DMS79 (cell line): ENCODE measurements around the gene SYNM.

Experiments used
- DNase-seq: peaks from one replicate; lab custom pipeline; 2025; lab: John Stamatoyannopoulos, UW

The SYNM gene

GRCh38 chr15:99141943-99142342 lies 37.1 kb downstream of the SYNM start:
- DNase-seq = no peak

DNA sequence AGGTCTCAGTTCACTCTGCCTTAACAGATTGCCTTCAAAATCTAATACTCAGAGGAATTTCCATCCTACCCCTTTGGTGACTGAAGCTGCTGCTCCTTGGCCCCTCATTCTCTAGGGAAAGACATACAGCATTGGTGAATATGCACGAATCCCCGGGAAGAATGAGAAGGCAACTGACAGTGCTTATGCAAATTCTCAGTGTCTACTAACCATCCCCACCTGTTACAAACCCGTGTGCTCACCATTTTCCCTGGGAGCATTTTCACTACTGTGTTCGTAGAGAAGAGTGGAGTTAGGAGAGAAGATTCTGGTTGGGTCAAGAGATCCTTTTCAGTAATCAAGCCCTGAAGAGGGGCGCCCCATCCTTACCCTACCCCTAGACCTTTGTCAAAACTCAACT lies 37.7 kb downstream of the SYNM start:
- DNase-seq = no peak

GRCh38 chr15:99143242-99143641 lies 38.4 kb downstream of the SYNM start:
- DNase-seq = no peak

- no peak for DNase-seq
Observed at GRCh38 chr15:99143655-99144610, 39.1 kb downstream of the SYNM start.

- no peak for DNase-seq
Observed at GRCh38 chr15:99145005-99145404, 40.1 kb downstream of the SYNM start.

DNA sequence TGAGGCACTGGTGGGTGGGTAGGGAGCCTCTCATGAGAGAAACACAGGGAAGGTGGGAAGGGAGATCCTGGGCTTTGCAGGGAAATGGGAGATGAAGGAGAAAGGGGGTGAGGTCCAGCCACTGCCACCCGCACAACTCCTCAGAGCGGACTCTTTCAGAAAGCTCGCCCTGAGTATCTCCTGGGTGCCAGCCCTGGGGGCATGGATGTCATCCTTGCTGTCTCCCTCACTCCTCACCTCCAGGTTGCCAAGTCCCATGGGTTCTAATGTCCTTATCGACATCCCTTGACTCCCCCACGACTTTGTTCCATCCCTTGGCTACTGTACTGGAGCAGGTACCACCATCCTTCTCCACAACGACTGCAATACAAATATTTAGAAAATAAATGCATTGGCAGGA lies 40.9 kb downstream of the SYNM start:
- DNase-seq = no peak

DNA sequence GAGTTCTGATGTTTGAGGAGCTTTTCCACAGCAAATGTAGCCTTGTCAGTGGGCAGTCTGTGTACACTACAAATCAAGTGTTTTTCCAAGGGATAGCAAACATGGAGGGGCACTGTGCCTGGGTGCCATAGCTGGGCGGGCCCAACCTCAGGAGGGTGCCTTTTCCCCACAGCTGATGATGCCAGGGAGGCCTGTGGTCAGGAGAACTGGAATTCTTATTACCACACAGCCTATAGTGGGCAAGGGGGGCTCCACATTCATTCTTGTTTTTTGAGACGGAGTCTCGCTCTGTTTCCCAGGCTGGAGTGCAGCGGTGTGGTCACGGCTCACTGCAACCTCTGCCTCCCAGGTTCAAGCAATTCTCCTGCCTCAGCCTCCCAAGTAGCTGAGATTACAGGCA lies 41.8 kb downstream of the SYNM start:
- no peak for DNase-seq

DNA sequence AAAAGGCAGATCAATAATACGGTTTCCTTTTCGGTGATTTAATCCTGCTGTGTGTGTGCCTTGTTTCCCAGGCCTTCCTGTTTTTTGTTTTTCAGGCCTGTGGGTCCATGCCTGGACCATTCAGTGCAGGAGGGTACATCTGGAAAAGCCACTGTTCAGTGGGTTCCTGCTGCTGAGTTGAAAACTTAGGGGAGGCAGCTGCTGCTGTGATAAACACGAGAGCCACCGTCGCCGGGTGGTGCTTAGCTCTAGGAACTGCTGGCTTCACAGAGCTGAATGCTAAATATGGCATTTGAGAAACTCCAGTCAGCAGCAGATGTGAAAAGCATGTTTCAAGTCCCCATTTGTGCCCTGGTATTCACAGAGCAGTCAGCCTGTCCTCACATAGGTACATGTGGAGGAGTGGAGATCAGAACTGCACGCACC lies 44.0 kb downstream of the SYNM start:
- no peak for DNase-seq

- DNase-seq = no peak
Observed at GRCh38 chr15:99149366-99149765, 44.5 kb downstream of the SYNM start.

- DNase-seq = no peak
Observed at GRCh38 chr15:99151156-99151555, 46.3 kb downstream of the SYNM start.

DNA sequence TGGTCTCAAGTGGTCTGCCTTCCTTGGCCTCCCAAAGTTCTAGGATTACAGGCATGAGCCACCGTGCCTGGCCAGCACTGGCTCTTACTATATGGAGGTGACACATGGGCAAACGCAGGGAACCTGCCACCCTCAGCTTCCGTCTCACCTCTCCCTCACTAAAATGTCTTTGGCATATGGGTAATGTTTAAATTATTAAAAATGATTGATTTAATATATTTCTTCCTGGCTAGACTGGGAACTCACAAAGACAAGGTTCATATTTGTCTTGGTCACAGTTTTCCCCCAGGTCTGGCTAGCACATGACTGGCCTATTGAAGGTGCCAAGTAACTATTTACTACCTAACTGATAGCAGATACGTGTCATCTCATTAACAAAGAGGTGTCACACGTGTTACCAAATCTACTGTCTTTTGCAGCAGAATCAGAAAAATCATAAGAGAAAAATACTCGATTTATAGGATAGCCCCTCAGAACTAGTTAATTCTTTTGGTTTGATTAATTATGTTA lies 48.2 kb downstream of the SYNM start:
- no peak for DNase-seq

GRCh38 chr15:99154271-99154670 lies 49.4 kb downstream of the SYNM start:
- DNase-seq = no peak

- DNase-seq = no peak
Observed at GRCh38 chr15:99155961-99156443, 51.1 kb downstream of the SYNM start.

DNA sequence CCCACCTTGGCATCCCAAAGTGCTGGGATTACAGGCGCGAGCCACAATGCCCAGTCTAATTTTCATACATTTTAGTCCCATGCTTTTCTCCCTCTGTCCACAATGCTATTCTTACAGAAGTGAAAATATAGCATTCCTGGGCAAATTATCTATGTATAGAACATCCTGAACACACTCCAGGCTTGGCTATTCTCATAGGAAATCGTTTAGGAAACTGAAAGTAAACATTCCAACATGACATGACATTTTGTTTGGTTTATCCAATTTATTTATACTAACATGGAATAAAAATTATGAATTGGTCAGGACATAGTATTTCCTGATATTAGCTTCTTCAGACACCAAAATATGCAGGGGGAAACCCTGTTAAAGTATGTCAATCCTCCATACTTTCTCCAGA lies 52.6 kb downstream of the SYNM start:
- DNase-seq = no peak

- no peak for DNase-seq
Observed at GRCh38 chr15:99158626-99159412, 53.9 kb downstream of the SYNM start.

- no peak for DNase-seq
Observed at GRCh38 chr15:99163271-99164062, 58.6 kb downstream of the SYNM start.

- no peak for DNase-seq
Observed at GRCh38 chr15:99164119-99164518, 59.2 kb downstream of the SYNM start.

DNA sequence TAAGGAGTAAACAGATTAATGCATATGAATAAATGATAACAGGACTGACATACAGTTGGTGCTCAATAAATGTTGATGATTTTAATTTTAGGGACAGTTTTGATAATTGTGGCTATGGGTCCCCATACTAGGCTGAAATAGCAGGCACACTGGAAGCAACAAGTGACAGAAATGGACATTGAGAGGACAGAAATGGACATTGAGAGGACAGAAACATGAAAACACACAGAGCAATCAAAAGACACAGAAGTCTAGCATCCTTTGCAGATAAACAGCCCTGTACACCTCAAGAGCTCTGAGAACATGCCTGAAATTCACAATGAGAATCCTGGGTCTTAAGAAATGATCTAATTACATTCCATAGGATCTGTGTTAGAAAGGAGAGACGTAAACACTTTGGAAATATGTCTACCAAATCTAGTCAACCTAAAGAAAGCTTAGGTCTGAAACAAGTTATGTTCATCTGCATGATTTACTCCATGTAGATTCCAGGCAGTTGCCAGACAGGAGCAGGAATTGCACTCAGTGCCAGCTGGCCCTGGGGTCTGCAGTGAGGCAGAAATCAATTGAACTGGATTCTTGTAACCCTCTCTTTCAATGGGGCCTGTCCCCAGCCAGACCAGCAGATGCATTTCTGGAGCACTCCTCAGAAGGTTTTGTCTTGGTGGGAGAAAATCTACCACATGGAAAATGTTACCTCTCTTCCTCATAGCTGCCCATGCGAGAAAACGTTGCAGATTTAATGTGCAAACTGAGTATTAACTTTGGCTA lies 60.3 kb downstream of the SYNM start:
- DNase-seq = no peak

DNA sequence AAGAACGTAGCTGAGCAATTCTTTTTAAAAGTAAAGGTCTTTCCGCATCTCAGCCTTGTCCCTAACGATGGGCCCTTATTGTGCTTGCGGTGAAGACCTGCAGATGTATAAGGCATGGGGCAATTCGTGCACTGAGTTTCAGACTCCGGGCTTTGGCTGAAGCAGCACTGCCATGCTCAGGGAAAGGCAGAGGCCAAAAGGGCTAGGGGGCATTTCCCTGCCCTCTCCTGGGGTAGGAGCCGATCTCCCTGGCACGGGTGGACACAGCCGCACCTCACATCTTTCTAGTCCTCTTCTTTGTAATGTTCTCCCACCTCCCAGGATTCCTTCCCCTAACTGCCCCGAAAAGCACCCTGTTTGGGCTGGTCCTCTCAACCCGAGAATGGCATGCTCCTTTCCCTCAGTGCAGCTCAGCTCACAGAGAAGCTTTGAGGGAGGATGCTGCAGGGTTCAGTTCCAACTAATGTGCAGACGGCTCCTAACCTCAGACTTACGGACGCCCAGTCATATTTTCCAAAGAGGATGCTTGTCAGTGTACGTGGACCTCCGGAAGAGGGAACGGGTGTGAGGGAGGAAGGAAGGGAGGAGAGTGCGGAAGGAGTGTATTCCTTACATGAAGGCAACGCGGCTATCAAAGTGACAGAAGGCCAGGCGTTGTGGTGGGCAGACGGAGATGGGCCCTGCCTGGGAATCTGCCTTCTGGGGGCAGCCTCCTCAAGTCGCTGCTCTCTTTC lies 61.2 kb downstream of the SYNM start:
- no peak for DNase-seq

DNA sequence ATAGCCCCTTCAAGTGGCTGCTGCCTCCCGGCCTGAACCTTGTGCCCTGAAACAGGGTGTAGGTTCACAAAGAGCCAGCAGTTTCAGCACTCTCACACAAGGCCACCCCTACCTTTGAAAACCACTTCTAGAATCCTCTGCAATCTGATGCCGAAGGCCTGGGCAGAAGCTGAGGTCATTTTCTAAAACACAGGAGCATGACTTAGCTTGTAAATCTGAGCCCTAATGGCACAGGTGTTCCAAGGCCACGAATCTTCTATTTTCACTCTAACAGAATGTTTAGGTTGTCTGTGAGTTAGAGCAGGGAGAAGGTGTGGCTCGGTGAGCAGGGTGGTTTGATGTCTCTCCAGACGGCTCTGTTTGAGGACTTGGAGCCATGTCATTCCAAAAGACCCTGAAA lies 62.3 kb downstream of the SYNM start:
- no peak for DNase-seq
